GM10847 (cell line): Measurements from ENCODE around the gene CALCOCO1.

Experiments used
- POLR2A ChIP-seq: IDR thresholded peaks from 2 replicates; pipeline ENCODE4 v1.6.1; 2011; ENCODE audit not compliant: insufficient read length; ENCODE audit errors: extremely low read depth

The CALCOCO1 gene

DNA sequence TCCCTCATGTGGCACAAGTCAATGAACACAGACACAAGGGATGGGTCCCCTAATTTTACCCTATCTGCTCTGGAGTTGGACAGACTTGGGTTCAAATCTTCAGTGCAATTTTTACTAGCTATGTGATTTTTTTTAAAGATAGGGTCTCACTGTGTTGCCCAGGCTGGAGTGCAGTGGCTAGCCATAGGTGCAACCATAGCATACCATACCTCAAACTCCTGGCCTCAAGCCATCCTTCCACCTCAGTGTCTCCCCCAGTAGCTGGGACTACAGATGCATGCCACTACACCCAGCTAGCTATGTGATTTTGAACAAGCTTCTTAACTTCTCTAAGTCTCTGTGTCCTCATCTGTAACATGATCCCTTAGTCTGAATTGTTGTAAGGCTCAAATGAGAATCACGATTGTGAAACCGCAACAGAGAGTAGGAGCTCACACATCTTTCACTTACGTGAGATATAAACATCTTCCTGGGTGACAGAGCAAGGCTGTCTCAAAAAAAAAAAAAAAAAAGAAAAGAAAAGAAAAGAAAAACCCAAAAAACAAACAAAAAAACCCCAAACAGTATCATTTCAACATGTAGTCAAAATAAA is 4.7 kb downstream of the CALCOCO1 start:
- TF ChIP-seq POLR2A: no peak

GRCh38 chr12:53720946-53721345 is 6.3 kb downstream of the CALCOCO1 start:
- no peak for TF ChIP-seq POLR2A

DNA sequence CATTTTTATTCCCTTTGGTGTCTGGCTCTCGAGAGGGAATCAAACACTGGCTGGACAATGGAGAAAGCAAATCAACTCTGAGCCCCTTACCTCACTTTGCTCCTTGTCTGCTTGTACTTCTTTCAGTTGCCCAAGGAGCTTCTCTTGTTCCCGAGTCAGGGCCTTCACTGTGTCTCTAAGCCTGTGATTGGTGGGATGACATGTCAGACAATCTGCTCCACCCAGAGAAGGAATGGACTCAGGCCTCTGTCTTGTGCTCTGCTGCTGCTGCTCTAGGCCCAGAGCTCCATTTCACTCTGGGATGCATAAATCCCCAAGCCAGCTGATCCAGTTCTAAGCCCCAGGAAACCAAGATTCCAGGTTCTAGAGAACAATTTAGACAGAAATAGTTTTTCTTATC is 7.6 kb downstream of the CALCOCO1 start:
- no peak for TF ChIP-seq POLR2A

DNA sequence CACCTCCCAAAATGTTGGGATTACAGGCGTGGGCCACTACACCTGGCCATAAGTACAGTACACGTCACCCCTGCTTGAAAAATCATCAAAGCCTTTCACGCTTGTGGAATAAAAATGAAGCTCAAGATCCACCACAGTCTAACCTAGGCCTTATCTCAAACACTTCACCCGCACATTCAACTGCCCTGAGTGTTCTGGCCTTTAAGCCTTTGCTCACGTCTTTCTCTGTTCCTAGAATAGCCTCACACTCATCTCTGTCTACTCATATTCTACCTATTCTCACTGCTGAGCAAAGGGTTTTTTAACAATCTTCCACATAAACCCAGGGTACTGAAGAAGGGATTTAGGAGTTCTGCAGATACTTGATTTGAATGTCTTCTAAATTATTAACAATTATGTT is 9.9 kb downstream of the CALCOCO1 start:
- TF ChIP-seq POLR2A: no peak

DNA sequence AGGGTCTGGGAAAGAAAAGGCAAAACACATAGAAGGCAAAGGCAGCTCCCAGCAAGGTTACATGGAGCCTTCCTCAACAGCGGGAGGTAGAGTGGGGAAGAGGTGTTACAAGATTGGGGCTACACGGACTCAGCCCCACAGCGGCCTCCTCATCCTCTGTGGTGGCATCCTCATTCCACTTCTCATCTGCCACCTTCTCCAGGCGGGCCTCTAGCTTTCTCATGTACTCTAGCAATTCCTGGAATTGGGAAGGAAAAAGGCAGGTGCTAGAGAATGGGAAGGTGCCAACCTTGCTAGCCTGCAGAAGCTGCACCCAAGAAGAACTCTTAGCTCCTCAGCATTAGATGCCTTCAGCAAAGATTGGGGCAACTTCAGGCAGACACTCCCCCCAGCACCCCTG is 13.2 kb downstream of the CALCOCO1 start:
- TF ChIP-seq POLR2A: no peak

GRCh38 chr12:53713516-53713915 is 13.7 kb downstream of the CALCOCO1 start:
- TF ChIP-seq POLR2A: no peak

- TF ChIP-seq POLR2A: no peak
These were observed 15.1 kb downstream of the CALCOCO1 start for GRCh38 chr12:53712059-53712643.

- no peak for TF ChIP-seq POLR2A
These were observed 17.2 kb downstream of the CALCOCO1 start for GRCh38 chr12:53710091-53710490.

- no peak for TF ChIP-seq POLR2A
These were observed 17.6 kb downstream of the CALCOCO1 start for GRCh38 chr12:53709671-53710070.

GRCh38 chr12:53706080-53706479 is 21.2 kb downstream of the CALCOCO1 start:
- no peak for TF ChIP-seq POLR2A

- TF ChIP-seq POLR2A: no peak
These were observed 23.5 kb downstream of the CALCOCO1 start for GRCh38 chr12:53703756-53704155.

DNA sequence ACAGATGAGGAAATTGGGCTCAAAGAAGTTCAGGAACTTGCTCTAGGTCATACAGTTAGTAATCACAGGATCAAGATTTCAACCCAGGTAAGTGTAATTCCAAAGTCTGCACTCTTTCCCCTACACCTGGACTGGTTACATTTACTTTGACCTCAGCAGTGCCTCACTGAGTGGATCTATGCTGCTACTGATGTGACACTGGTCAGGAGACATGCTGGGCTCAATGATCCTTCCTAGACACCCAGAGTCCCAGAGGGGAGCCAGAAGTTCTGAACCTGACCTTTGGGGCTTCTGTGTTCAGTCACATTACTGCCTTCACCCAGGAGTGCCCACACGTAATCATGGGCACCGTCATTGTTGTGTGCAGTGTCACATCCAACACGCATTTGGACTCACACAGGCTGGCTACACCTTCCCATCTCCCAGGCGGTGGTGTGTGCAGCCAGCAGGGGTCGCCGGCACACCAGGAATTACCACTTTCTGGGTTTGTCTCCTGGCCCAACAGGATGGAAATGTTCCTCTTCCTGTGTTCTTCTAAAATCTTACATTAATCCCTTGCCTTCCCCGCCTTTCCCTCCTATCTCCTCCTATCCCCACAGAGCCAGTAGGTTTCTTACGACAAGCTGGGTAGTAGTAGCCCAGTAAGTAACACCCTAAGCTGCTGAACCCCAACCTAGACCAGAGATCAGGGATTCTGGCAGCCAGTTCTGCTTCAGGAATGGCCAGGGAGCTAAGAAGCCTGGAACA is 25.6 kb downstream of the CALCOCO1 start:
- no peak for TF ChIP-seq POLR2A

- no peak for TF ChIP-seq POLR2A
These were observed 26.7 kb downstream of the CALCOCO1 start for GRCh38 chr12:53700567-53700966.

GRCh38 chr12:53699678-53700025 is 27.6 kb downstream of the CALCOCO1 start:
- no peak for TF ChIP-seq POLR2A

DNA sequence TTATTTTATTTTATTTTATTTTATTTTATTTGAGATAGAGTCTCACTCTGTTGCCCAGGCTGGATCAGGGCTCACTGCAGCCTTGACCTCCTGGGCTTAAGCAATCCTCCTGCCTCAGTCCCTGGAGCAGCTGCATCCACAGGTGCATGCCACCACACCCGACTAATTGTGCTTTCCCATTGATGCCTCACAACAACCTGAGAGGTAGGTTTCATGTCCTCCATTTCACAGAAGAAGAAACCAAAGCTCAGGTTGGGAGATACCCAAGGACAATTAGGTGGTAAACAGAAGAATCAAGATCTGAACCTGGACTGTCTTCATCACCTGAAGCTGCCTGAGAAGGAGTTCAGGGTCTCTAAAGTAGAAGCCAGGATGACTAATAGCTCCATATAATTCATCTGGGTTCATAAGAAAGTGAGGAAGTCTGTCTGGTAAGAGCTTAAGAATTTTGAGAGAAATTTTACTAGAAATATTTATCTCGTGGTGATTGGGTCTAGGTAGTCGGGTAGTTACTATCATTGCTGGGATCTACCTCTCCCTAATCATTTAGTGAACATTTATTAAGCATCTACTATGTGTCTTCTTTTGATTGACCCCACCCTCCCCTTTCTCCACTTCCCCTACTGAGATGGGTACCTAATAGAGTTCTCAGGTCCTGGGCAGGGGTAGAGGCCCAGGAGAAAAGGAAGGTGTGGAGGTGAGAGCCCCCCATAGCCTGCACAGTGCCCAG is 28.1 kb downstream of the CALCOCO1 start:
- TF ChIP-seq POLR2A: no peak

DNA sequence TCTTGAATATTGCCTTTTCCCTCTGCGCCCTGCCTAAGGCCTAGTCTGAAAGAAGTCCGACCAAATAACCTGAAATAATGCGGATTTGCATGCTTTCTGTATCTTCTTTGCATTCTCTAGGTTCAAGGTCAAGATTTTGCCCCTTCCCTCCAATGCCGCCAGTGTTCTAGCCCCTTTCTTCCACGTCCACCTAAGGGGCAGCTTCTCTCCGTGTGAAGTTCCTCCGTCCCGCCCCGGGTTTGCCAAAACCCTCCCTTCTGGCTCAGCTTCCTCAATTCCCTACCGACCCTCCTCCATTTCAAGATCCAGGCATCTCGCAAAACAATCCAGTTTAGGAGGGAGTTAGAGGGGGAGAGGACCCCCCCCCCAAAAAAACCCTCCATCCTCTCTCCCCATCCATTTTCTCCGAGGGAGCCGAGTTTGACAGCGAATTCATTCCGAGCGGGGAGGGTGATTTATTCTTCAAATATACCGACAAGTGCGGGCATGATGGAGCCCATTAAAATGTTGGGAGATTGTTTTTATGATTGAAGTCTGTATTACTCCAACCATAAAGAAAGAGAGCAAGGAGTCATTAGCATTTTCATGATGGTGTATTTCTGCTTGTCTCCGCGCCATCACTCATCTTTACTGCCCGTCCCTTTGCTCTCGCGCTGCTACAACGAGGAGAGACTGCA is 30.5 kb downstream of the CALCOCO1 start:
- no peak for TF ChIP-seq POLR2A

DNA sequence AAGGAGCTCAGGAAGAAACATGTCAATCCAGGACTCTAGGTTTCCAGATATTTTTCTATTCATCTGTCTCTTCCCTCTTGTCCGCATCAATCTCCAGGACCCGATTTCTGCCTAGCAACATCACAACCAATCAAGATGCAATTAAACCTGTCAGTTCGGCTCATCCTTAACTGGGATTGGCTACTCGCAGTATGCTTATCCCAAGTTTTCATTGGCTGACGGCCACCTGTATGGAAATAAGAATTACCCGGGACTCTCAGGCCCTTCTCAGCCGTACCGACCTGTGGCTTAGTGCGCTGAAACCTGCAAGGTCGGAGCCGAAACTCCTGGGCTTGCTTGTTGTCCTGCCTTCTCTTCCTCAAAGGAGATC is 31.0 kb downstream of the CALCOCO1 start:
- TF ChIP-seq POLR2A: no peak
